PC-9 (cell line): Measurements from ENCODE around the gene ATM. TPM values are rescaled to one million over a fixed set of nuclear protein-coding genes. Genes with fewer than 3 reads are reported as not detected.

Experiments used
- BruUV-seq: library from RNA; stranded (reverse); fragments of 400-500 nt; replicated peaks from 2 replicates; lab custom pipeline; 2021; lab: Mats Ljungman, UMichigan
- CTCF ChIA-PET: fragments of 300-600 bp; sonication (Branson Sonifier 250); formaldehyde crosslinking; loops from one replicate; lab custom pipeline; 2022; ENCODE audit warnings: antibody characterized with exemption; lab: Charles Lee
- POLR2A ChIA-PET: fragments of 300-600 bp; sonication (Branson Sonifier 250); formaldehyde crosslinking; loops from one replicate; lab custom pipeline; 2022; ENCODE audit warnings: antibody characterized with exemption; ENCODE audit not compliant: unreplicated experiment; lab: Charles Lee
- DNase-seq, 2 experiments: peaks; one replicate each; pipeline versions ENCODE4 v3.0.0 to v3.0.0-alpha.2; 2015 to 2022; ENCODE audit warnings: mixed read lengths in 1 of 2
- H2AFZ ChIP-seq: fragments of 200-600 bp; sonication (generic); 2 replicates; pipeline ENCODE4 v1.8.1; 2017; ENCODE audit warnings: antibody characterized with exemption
- H3F3A ChIP-seq: fragments of 200-600 bp; sonication (generic); 2 replicates; pipeline ENCODE4 v1.8.1; 2017; ENCODE audit warnings: antibody characterized with exemption, mild to moderate bottlenecking, low read depth; ENCODE audit not compliant: insufficient read depth
- H3K27ac ChIP-seq: fragments of 200-600 bp; sonication (generic); 2 replicates; pipeline ENCODE4 v1.6.1; 2016; ENCODE audit warnings: mixed run types
- H3K27me3 ChIP-seq: fragments of 200-600 bp; sonication (generic); 2 replicates; pipeline ENCODE4 v1.6.1; 2016; ENCODE audit warnings: low read depth, mixed run types; ENCODE audit not compliant: insufficient read depth
- H3K36me3 ChIP-seq: fragments of 200-600 bp; sonication (generic); 2 replicates; pipeline ENCODE4 v1.6.1; 2016; ENCODE audit warnings: low read depth, mixed run types
- H3K4me1 ChIP-seq: fragments of 200-600 bp; sonication (generic); replicated peaks from 2 replicates; pipeline ENCODE4 v1.6.1; 2016; ENCODE audit warnings: mixed run types; ENCODE audit not compliant: insufficient read depth
- H3K4me2 ChIP-seq: fragments of 200-600 bp; sonication (generic); 2 replicates; pipeline ENCODE4 v1.6.1; 2017; ENCODE audit warnings: mixed run types
- H3K4me3 ChIP-seq: fragments of 200-600 bp; sonication (generic); 2 replicates; pipeline ENCODE4 v1.6.1; 2016; ENCODE audit warnings: mixed run types
- H3K79me2 ChIP-seq: fragments of 200-600 bp; sonication (generic); 2 replicates; pipeline ENCODE4 v1.6.1; 2017; ENCODE audit warnings: low read depth, mixed run types
- H3K9me2 ChIP-seq: fragments of 200-600 bp; sonication (generic); 2 replicates; pipeline ENCODE4 v1.8.1; 2017; ENCODE audit warnings: mild to moderate bottlenecking; ENCODE audit not compliant: insufficient read depth
- H3K9me3 ChIP-seq: fragments of 200-600 bp; sonication (generic); 2 replicates; pipeline ENCODE4 v1.8.1; 2016; ENCODE audit warnings: low read depth; ENCODE audit not compliant: insufficient read depth
- H4K20me1 ChIP-seq: fragments of 200-600 bp; sonication (generic); 2 replicates; pipeline ENCODE4 v1.8.1; 2017; ENCODE audit not compliant: insufficient read depth
- EZH2 ChIP-seq: fragments of 200-600 bp; sonication (generic); IDR thresholded peaks from 2 replicates; pipeline ENCODE4 v1.8.0; 2017; ENCODE audit warnings: antibody characterized with exemption, low read depth
- intact Hi-C: fragments of 100-400 bp; cut with micrococcal nuclease; formaldehyde crosslinking; loops from one replicate; pipeline ENCODE4 v1.10.0; 2022; ENCODE audit not compliant: unreplicated experiment
- total RNA-seq: library from RNA; stranded (reverse); gene quantifications from 2 replicates; pipeline ENCODE4 v1.2.3, GENCODE V29; 2021
- TF ChIP-seq, protein P1 (sequence below): fragments of 200-600 bp; sonication (generic); conservative IDR thresholded peaks from 2 replicates; pipeline ENCODE4 v1.6.1; 2017; ENCODE audit warnings: mixed run types, antibody characterized with exemption, mild to moderate bottlenecking, moderate library complexity

Gene ATM
- total RNA-seq, 1 experiment from 2014 or later, result 36.3 TPM

DNA sequence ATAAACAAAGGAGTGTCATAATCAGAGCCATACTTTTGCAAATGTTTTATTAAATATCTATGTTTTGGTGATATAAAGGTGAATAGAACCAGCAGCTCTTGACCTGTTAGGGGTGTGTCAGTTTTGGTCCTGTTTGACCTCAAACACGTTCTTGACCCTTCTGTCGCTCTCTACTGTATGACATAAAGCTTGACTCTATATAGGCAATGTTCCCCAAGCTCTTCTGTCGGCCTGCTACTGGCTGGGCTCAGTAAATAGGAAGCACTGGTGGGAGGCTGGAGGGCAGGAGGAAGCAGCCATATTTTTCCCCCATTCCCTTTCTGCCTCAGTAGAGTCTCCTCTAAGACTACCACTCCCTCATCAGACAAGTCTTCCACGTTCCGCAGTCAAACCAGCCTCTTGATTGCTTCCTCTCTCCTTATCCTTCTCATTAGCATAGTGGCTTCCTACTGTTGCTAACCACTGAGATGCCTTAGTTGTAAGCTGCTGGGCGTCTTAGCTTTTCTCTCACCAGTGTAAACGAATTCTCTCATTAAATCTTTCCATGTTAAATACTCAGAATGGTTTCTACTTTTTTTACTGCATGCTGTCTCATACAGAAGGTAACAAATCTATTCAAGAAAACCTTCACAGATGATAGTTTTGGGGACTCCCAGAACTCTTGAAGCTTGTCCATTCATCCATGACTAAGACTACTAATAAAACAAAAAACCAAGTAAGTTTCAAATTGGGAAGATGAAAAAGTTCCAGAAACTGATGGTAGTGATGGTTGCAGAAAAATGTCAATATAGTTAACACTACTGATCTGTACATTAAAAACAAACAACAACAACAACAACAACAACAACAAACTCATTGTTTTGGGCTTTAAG lies 3.7 kb upstream of the ATM start:
- POLR2A ChIA-PET, result no interaction called here
- intact Hi-C loops, result no loop called here

DNA sequence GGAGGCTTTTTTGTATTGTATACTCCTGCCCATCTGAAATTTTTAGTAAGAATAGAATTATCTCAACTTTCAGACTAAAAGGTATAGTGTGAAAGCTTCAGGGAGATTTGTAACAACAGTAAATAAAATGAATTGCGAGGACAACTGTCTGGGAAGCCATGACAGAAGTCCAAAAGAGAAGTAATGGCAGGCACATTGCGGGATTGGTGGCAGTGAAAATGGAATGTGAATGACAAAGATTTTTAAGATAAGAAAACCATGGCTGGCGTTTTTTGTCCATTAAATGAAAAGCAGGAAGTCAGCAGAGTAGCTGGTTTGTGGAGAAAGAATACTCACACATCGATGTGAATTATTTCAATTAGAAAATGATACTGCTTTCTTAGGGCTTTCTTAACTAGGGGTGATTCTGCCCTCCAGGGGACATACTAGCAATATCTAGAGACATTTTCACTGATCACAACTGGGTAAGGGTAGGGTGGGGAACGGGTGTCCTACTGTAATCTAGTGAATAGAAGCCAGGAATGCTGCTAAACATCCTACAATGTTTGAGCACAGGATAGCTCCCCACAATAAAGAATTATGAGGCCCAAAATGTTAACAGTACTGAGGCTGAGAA lies 2.0 kb upstream of the ATM start:
- Histone ChIP-seq H3K9me3 (no peaks in the 10 kb centered on the region), H3K4me2 (peak overlapping the region; percentile 87), H3K9me2 (no peaks in the 10 kb centered on the region), H3K79me2 (peaks cover 89% of the 10 kb centered on the region), H3K4me1 (peaks cover 36% of the 10 kb centered on the region), H3K36me3 (no peaks in the 10 kb centered on the region), H3K27me3 (no peaks in the 10 kb centered on the region), H3K27ac (peak overlapping the region; percentile 86), H4K20me1 (no peaks in the 10 kb centered on the region), H2AFZ (peak overlapping the region; percentile 99), H3F3A (peaks cover 17% of the 10 kb centered on the region), H3K4me3 (peak overlapping the region; percentile 97)
- intact Hi-C loops, result loop anchor here (2.0 to 5.0 kb wide), 2 partner anchors 246 to 372 kb away; partner anchors contain the start of genes C11orf65 and EXPH5
- no peak for DNase-seq
- POLR2A ChIA-PET, result interaction anchor here (0.7 kb wide), 2 partner anchors 372 to 512 kb away, joined by 4 to 5 read pairs; no protein-coding TSS in a partner anchor
- no peak for TF ChIP-seq EZH2
- TF ChIP-seq, protein P1, sequence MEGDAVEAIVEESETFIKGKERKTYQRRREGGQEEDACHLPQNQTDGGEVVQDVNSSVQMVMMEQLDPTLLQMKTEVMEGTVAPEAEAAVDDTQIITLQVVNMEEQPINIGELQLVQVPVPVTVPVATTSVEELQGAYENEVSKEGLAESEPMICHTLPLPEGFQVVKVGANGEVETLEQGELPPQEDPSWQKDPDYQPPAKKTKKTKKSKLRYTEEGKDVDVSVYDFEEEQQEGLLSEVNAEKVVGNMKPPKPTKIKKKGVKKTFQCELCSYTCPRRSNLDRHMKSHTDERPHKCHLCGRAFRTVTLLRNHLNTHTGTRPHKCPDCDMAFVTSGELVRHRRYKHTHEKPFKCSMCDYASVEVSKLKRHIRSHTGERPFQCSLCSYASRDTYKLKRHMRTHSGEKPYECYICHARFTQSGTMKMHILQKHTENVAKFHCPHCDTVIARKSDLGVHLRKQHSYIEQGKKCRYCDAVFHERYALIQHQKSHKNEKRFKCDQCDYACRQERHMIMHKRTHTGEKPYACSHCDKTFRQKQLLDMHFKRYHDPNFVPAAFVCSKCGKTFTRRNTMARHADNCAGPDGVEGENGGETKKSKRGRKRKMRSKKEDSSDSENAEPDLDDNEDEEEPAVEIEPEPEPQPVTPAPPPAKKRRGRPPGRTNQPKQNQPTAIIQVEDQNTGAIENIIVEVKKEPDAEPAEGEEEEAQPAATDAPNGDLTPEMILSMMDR, result no peak; the same call in 1 of the 2 replicates
- no TSS peak for BruUV-seq
- CTCF ChIA-PET, result no interaction called here

More for the DNA sequence above, 3.7 kb upstream of the ATM start:
- Histone ChIP-seq H3K4me3 (no peak overlapping the region), H3K27me3 (no peaks in the 10 kb centered on the region), H3K4me1 (peaks cover 23% of the 10 kb centered on the region), H3K9me3 (no peaks in the 10 kb centered on the region), H3K27ac (no peak overlapping the region), H3F3A (peaks cover 17% of the 10 kb centered on the region), H2AFZ (no peak overlapping the region), H3K4me2 (no peak overlapping the region), H3K36me3 (0 out of 2 replicates have a peak, but pooled peaks cover 2% of the 10 kb centered on the region), H4K20me1 (no peaks in the 10 kb centered on the region), H3K79me2 (peaks cover 86% of the 10 kb centered on the region), H3K9me2 (no peaks in the 10 kb centered on the region)
- CTCF ChIA-PET, result no interaction called here
- TF ChIP-seq, protein P1, result no peak
- TF ChIP-seq EZH2, result no peak
- no peak for DNase-seq
- BruUV-seq, result no TSS peak

DNA sequence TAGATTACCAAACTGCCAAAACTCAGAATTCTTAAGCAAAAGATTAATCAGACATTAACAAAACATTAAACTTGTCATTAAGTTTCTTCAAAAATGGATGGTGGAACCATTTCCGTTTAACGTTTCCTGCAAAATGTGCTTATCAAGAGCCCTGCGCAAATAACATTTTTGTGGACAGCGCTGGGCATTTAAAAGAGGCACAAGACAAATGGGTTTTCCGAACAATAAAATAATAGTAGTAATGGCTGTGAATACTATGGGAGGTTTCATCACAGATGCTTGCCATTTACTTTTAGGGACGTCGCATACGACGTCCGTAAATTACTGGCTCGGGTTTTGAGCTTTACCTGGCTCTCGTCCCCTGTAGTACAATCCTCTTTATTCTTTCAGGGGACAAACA lies 1.5 kb upstream of the ATM start:
- H3F3A ChIP-seq, result peaks cover 17% of the 10 kb centered on the region
- TF ChIP-seq, protein P1, result no peak
- no peak for TF ChIP-seq EZH2
- H3K9me3 ChIP-seq, result no peaks in the 10 kb centered on the region
- H3K4me3 ChIP-seq, result peak overlapping the region; percentile 97
- no peaks in the 10 kb centered on the region for H3K9me2 ChIP-seq
- peak overlapping the region; percentile 86 for H3K27ac ChIP-seq
- BruUV-seq, result no TSS peak
- intact Hi-C loops, result loop anchor here (2.0 to 5.0 kb wide), 2 partner anchors 246 to 371 kb away; partner anchors contain the start of genes C11orf65 and EXPH5
- no peak for DNase-seq
- H3K4me2 ChIP-seq, result peak overlapping the region; percentile 87
- ChIA-PET POLR2A (no interaction called here), CTCF (no interaction called here)
- H2AFZ ChIP-seq, result peak overlapping the region; percentile 99
- H3K27me3 ChIP-seq, result no peaks in the 10 kb centered on the region
- H3K36me3 ChIP-seq, result no peaks in the 10 kb centered on the region
- H3K4me1 ChIP-seq, result peaks cover 36% of the 10 kb centered on the region
- H4K20me1 ChIP-seq, result no peaks in the 10 kb centered on the region
- peaks cover 88% of the 10 kb centered on the region for H3K79me2 ChIP-seq
